ENCODE measurements around the gene FASTKD3. TPM values are rescaled to one million over a fixed set of nuclear protein-coding genes. Genes with fewer than 3 reads are reported as not detected.

Gene FASTKD3
- total RNA-seq, 1 experiment from 2014 or later = 12.0 TPM

GRCh38 chr5:7886849-7887475 is 18.1 kb upstream of the FASTKD3 start:
- intact Hi-C loops (cut with micrococcal nuclease) = loop anchor here (2.0 kb wide), 1 partner anchor 1322 kb away; no protein-coding TSS in a partner anchor
- peaks cover 41 to 58% of the 10 kb centered on the region in 2 experiments; a peak in 3 of 4 replicates for H3K36me3 ChIP-seq (ENCODE audit: control insufficient read depth in 1 of 2, insufficient read depth in 2 of 2, low read length in 2 of 2)
- CTCF ChIA-PET = interaction anchor here (0.5 to 1.4 kb wide), 6 partner anchors 10 to 18 kb away, joined by 3 to 7 read pairs (median 4); partner anchors contain the start of genes FASTKD3 and MTRR

More at GRCh38 chr5:7886849-7887475, 18.1 kb upstream of the FASTKD3 start:
- no peak overlapping the region for H3K4me3 ChIP-seq (replicated peaks in 1 of 2; ENCODE audit: low read depth in 1 of 2, low read length in 2 of 2)
- ChIA-PET POLR2A (no interaction called here), RAD21 (ENCODE audit: low non-redundant PET in 1 of 2, low total read pairs in 2 of 2, uncharacterized antibody in 2 of 2, unreplicated experiment in 2 of 2) (no interaction called here)
- H4K20me1 ChIP-seq (ENCODE audit: insufficient read depth) = peaks cover 8% of the 10 kb centered on the region; the same call in 1 of the 2 replicates
- H3K9ac ChIP-seq (ENCODE audit: low read length) = no peak overlapping the region
- H3K9me2 ChIP-seq (ENCODE audit: insufficient read depth) = no peaks in the 10 kb centered on the region
- peak; percentile 46; the same call in 1 of the 2 replicates for ATAC-seq
- BruUV-seq (replicated peaks) = no TSS peak
- DNase-seq (ENCODE audit: low read depth, low spot score) = peak; percentile 19
- no peak for TF ChIP-seq ZFX (IDR thresholded peaks at IDR 0.05)
- no peak for TF ChIP-seq ZBTB33 (IDR thresholded peaks at IDR 0.05; ENCODE audit: extremely low read depth, insufficient replicate concordance, low read length)
- no peak for TF ChIP-seq TCF7L2 (IDR thresholded peaks at IDR 0.05; ENCODE audit: borderline replicate concordance, extremely low read depth, insufficient read depth, insufficient read length)
- TF ChIP-seq, protein P1, sequence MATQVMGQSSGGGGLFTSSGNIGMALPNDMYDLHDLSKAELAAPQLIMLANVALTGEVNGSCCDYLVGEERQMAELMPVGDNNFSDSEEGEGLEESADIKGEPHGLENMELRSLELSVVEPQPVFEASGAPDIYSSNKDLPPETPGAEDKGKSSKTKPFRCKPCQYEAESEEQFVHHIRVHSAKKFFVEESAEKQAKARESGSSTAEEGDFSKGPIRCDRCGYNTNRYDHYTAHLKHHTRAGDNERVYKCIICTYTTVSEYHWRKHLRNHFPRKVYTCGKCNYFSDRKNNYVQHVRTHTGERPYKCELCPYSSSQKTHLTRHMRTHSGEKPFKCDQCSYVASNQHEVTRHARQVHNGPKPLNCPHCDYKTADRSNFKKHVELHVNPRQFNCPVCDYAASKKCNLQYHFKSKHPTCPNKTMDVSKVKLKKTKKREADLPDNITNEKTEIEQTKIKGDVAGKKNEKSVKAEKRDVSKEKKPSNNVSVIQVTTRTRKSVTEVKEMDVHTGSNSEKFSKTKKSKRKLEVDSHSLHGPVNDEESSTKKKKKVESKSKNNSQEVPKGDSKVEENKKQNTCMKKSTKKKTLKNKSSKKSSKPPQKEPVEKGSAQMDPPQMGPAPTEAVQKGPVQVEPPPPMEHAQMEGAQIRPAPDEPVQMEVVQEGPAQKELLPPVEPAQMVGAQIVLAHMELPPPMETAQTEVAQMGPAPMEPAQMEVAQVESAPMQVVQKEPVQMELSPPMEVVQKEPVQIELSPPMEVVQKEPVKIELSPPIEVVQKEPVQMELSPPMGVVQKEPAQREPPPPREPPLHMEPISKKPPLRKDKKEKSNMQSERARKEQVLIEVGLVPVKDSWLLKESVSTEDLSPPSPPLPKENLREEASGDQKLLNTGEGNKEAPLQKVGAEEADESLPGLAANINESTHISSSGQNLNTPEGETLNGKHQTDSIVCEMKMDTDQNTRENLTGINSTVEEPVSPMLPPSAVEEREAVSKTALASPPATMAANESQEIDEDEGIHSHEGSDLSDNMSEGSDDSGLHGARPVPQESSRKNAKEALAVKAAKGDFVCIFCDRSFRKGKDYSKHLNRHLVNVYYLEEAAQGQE (IDR thresholded peaks at IDR 0.05; ENCODE audit: low read depth) = no peak
- TF ChIP-seq ZNF274 (IDR thresholded peaks at IDR 0.05; ENCODE audit: low read depth, low read length) = no peak
- peak; percentile 48 for TF ChIP-seq RAD21 (IDR thresholded peaks at IDR 0.05; ENCODE audit: low read depth)
- TF ChIP-seq, protein P2, sequence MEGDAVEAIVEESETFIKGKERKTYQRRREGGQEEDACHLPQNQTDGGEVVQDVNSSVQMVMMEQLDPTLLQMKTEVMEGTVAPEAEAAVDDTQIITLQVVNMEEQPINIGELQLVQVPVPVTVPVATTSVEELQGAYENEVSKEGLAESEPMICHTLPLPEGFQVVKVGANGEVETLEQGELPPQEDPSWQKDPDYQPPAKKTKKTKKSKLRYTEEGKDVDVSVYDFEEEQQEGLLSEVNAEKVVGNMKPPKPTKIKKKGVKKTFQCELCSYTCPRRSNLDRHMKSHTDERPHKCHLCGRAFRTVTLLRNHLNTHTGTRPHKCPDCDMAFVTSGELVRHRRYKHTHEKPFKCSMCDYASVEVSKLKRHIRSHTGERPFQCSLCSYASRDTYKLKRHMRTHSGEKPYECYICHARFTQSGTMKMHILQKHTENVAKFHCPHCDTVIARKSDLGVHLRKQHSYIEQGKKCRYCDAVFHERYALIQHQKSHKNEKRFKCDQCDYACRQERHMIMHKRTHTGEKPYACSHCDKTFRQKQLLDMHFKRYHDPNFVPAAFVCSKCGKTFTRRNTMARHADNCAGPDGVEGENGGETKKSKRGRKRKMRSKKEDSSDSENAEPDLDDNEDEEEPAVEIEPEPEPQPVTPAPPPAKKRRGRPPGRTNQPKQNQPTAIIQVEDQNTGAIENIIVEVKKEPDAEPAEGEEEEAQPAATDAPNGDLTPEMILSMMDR (IDR thresholded peaks at IDR 0.05 in 2 of 3, conservative IDR thresholded peaks at IDR 0.05 in 1 of 3; ENCODE audit: borderline replicate concordance in 1 of 3, insufficient read depth in 1 of 3, low read depth in 2 of 3, low read length in 2 of 3) = peak in 2 of 3 experiments; percentile 21 to 62; a peak in 3 of 6 replicates
- TF ChIP-seq, protein P3, sequence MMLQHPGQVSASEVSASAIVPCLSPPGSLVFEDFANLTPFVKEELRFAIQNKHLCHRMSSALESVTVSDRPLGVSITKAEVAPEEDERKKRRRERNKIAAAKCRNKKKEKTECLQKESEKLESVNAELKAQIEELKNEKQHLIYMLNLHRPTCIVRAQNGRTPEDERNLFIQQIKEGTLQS (IDR thresholded peaks at IDR 0.05) = no peak
- H3K79me2 ChIP-seq (ENCODE audit: insufficient read depth, low read length) = peaks cover 19% of the 10 kb centered on the region
- no peaks in the 10 kb centered on the region for H3K27me3 ChIP-seq (ENCODE audit: insufficient read depth, low read length)
- no peaks in the 10 kb centered on the region for H3K4me1 ChIP-seq (ENCODE audit: control insufficient read depth in 1 of 2, insufficient read depth in 2 of 2, low read length in 2 of 2)
- no peak overlapping the region for H3K27ac ChIP-seq (ENCODE audit: low read depth, low read length)
- no peak overlapping the region for H2AFZ ChIP-seq (ENCODE audit: low read depth, low read length, poor library complexity, severe bottlenecking)
- H3K4me2 ChIP-seq (ENCODE audit: low read length) = no peak overlapping the region
- no peaks in the 10 kb centered on the region for H3K9me3 ChIP-seq (ENCODE audit: control insufficient read depth in 1 of 2, insufficient read depth in 1 of 2, low read depth in 1 of 2, low read length in 2 of 2)
